ENCODE measurements around the gene TNN.

Gene TNN

DNA sequence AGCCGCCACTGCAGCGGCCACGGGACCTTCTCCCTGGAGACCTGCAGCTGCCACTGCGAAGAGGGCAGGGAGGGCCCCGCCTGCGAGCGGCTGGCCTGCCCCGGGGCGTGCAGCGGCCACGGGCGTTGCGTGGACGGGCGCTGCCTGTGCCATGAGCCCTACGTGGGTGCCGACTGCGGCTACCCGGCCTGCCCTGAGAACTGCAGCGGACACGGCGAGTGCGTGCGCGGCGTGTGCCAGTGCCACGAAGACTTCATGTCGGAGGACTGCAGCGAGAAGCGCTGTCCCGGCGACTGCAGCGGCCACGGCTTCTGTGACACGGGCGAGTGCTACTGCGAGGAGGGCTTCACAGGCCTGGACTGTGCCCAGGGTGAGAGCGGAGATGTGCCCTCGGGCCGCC lies 11.7 kb downstream of the TNN start:
- Histone ChIP-seq H3K27me3 (no peaks in the 10 kb centered on the region), H3K9ac (no peak overlapping the region), H3K4me2 (peak overlapping the region; percentile 52), H3K9me3 (peaks cover 4% of the 10 kb centered on the region; the same call in 1 of the 2 replicates), H3K36me3 (no peaks in the 10 kb centered on the region), H3K4me3 (no peak overlapping the region), H4K20me1 (no peaks in the 10 kb centered on the region), H3K27ac (no peak overlapping the region), H3K4me1 (peaks cover 11% of the 10 kb centered on the region)
- TF ChIP-seq Cebpa-rat (IDR thresholded peaks at IDR 0.05) = no peak

DNA sequence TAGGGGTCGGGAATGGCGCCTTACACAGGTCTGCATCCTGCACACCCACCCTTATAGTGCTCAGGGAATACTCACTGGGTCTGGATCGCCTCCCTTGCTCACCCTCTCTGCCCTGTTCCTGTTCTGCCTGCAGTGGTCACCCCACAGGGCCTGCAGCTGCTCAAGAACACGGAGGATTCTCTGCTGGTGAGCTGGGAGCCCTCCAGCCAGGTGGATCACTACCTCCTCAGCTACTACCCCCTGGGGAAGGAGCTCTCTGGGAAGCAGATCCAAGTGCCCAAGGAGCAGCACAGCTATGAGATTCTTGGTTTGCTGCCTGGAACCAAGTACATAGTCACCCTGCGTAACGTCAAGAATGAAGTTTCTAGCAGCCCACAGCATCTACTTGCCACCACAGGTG lies 12.4 kb downstream of the TNN start:
- H3K4me1 ChIP-seq = peaks cover 11% of the 10 kb centered on the region
- H3K4me3 ChIP-seq = no peak overlapping the region
- no peaks in the 10 kb centered on the region for H4K20me1 ChIP-seq
- no peaks in the 10 kb centered on the region for H3K36me3 ChIP-seq
- H3K9me3 ChIP-seq = peaks cover 4% of the 10 kb centered on the region; the same call in 1 of the 2 replicates
- no peak overlapping the region for H3K27ac ChIP-seq
- no peak overlapping the region for H3K4me2 ChIP-seq
- no peak overlapping the region for H3K9ac ChIP-seq
- no peak for TF ChIP-seq Cebpa-rat (IDR thresholded peaks at IDR 0.05)
- H3K27me3 ChIP-seq = no peaks in the 10 kb centered on the region

DNA sequence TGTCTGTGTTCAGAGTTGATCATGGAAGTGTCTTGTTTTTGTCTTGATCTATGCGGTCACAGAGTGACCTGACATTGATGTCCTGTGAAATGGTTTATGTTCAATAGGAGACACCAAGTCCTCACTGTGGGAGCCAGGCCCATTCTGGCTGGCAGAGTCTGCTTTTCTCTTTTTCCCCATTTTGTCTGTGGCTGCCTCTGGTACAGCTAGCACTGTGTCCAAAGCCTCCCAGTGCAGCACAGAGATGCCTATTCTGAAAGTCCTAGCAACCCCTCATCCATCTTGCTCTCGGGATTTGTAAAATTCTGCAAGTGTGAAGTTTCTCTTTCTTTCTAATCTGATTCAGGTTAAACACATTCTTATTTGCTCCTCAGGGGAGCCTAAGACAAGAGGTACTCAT lies 14.3 kb downstream of the TNN start:
- Histone ChIP-seq H4K20me1 (no peaks in the 10 kb centered on the region), H3K27ac (no peak overlapping the region), H3K36me3 (no peaks in the 10 kb centered on the region), H3K4me3 (no peak overlapping the region), H3K9ac (no peak overlapping the region), H3K4me2 (no peak overlapping the region), H3K27me3 (no peaks in the 10 kb centered on the region), H3K9me3 (peaks cover 4% of the 10 kb centered on the region; the same call in 1 of the 2 replicates), H3K4me1 (peaks cover 11% of the 10 kb centered on the region)
- TF ChIP-seq Cebpa-rat (IDR thresholded peaks at IDR 0.05) = no peak

DNA sequence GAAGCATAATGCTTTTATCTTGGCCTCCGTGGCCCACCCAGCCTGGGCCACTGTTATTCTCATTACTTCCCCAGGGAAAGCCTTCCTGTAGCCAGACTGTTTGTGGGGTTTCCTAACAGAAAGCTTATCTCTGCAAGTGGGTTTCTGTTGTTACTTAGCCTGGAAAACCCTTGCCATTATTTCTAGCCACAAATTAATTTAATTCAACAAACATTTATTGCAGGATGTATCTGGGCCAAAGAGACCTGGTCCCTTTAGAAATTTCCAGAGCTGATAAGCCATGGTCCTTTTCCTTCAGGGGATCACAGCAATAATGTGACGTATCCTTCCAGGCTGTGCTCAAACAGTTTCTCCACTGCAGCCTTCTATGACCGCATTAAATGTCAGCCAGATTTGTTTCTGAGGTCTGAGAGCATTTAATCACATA lies 20.9 kb downstream of the TNN start:
- Histone ChIP-seq H3K4me1 (no peaks in the 10 kb centered on the region; the same call in 1 of the 2 replicates), H4K20me1 (no peaks in the 10 kb centered on the region), H3K27ac (no peak overlapping the region), H3K9me3 (no peaks in the 10 kb centered on the region), H3K36me3 (no peaks in the 10 kb centered on the region), H3K4me3 (no peak overlapping the region), H3K9ac (no peak overlapping the region), H3K27me3 (no peaks in the 10 kb centered on the region), H3K4me2 (no peak overlapping the region)
- no peak for TF ChIP-seq Cebpa-rat (IDR thresholded peaks at IDR 0.05)

DNA sequence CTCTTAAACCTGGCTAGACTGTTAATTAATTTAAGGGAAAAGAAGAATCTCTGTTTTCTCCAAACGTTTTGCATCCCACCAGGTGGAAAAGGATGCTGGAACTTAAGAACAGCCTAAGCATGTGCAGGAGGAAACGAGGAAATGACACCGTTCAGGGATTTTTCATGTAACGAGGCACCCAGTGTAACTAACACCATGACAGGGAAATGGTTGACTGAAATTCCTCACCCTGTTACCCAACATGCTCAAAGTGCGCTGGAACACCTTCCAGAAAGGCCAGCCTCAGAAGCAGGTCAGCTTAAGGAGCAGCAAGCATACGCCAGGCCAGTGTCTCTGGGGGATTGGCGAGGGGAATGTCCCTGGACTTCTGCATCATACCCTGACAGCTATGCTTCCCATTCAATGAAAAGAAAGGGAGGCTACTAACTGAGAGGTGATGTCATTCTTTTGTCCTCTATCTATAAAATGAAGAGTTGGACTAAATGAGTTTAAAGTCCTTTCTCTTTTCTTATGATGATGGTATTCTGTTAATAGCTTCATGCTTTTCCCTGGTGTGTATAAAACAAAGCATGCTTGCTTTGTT lies 21.6 kb downstream of the TNN start:
- Histone ChIP-seq H3K4me1 (no peaks in the 10 kb centered on the region; the same call in 1 of the 2 replicates), H4K20me1 (no peaks in the 10 kb centered on the region), H3K36me3 (no peaks in the 10 kb centered on the region), H3K4me3 (no peak overlapping the region), H3K4me2 (no peak overlapping the region), H3K9ac (no peak overlapping the region), H3K27ac (no peak overlapping the region), H3K9me3 (no peaks in the 10 kb centered on the region), H3K27me3 (no peaks in the 10 kb centered on the region)
- no peak for TF ChIP-seq Cebpa-rat (IDR thresholded peaks at IDR 0.05)

DNA sequence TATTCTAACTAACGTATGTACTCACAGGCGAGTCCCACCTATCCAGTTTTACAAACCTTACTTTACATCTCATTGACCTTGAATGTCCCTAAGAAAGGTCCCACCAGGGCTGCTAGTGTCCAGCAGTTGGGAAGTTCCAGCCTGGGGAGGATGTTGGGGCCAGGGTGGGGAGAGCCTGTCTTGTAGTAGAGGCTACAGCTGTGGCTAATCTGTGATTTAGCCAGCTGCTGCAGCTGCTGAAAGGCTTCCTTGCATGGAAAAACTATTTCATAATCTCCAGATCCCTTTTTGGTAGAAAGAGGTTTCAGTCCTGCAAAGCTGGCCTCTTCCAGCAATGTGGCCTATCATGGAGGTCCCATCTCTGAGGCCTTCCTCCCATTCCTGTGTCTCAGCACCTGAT lies 23.1 kb downstream of the TNN start:
- no peak overlapping the region for H3K4me3 ChIP-seq
- H3K27ac ChIP-seq = no peak overlapping the region
- H3K4me1 ChIP-seq = no peaks in the 10 kb centered on the region; the same call in 1 of the 2 replicates
- no peaks in the 10 kb centered on the region for H3K9me3 ChIP-seq
- no peak overlapping the region for H3K9ac ChIP-seq
- no peaks in the 10 kb centered on the region for H4K20me1 ChIP-seq
- no peaks in the 10 kb centered on the region for H3K36me3 ChIP-seq
- no peaks in the 10 kb centered on the region for H3K27me3 ChIP-seq
- no peak overlapping the region for H3K4me2 ChIP-seq
- no peak for TF ChIP-seq Cebpa-rat (IDR thresholded peaks at IDR 0.05)

DNA sequence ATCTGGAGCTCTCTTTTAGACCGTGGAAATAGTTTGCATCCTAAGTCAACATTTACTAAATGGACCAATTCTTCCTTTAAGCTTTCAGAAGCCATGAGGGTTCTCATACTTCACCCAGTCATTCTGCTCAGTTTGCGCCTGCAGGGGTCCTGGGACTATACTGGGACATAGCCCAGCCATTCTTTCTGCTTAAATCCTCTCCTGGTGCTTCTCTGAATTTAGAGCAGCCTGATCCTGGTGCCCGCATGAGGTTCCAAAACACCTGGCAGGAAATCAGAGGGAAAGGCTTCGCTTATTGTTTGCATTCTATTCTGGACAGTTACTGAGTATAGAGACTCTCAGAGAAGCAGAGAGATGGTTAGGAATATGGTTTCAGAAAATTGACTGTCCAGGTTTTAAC lies 27.0 kb downstream of the TNN start:
- Histone ChIP-seq H3K4me3 (no peak overlapping the region), H3K36me3 (no peaks in the 10 kb centered on the region), H3K4me1 (no peaks in the 10 kb centered on the region), H3K27me3 (no peaks in the 10 kb centered on the region), H3K4me2 (no peak overlapping the region), H3K27ac (no peak overlapping the region), H4K20me1 (no peaks in the 10 kb centered on the region), H3K9ac (no peak overlapping the region), H3K9me3 (no peaks in the 10 kb centered on the region)
- TF ChIP-seq Cebpa-rat (IDR thresholded peaks at IDR 0.05) = no peak

DNA sequence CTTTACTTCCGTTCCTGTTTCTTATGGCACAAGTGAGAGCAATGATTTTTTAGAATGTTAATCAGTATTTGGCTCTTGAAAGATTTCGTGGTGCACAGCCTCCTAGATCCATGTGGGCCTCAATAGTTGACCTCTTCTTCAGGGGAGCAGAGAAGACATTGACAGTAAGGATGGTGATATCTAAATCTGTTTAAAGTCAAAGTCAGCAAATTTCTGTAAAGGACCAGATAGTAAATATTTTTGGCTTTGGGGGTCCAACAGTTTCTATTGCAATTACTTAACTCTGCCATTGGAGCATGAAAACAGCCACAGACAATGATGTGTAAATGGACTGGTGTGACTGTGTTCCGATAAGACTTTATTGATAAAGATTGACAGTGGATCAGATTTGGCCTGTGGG lies 27.4 kb downstream of the TNN start:
- Histone ChIP-seq H3K36me3 (no peaks in the 10 kb centered on the region), H4K20me1 (no peaks in the 10 kb centered on the region), H3K4me1 (no peaks in the 10 kb centered on the region), H3K4me3 (no peak overlapping the region), H3K27ac (no peak overlapping the region), H3K9me3 (no peaks in the 10 kb centered on the region), H3K4me2 (no peak overlapping the region), H3K9ac (no peak overlapping the region), H3K27me3 (no peaks in the 10 kb centered on the region)
- no peak for TF ChIP-seq Cebpa-rat (IDR thresholded peaks at IDR 0.05)

DNA sequence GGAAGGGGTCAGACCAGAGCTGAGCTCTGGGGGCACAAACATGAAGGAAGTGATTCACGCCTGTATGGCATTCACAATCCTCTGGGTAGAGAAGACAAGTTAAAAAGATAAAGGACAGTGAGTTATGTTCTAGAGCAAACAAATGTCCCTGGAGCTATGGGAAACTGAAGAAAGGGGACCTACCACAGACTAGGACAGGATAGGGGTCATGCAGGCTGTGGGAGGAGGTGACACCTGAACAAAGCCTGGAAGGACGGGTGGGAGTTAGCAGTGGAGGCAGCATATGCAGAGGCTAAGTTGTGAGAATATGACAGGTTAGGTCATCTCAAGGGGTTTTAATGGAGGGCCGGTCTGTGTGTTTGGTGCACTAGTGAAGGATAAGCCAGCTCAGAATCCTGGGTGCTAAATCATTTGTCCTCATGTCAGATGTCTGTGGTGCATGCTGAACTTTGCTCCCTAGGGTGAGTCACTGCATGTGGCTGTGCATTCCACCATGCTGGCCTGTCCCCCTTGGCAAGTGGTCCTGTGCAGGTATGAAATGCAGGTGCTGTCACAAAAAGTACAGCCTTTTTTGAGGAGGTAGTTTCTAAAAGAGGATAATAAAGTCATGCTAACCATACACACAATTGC lies 28.5 kb downstream of the TNN start:
- no peak overlapping the region for H3K9ac ChIP-seq
- H3K4me2 ChIP-seq = no peak overlapping the region
- H3K36me3 ChIP-seq = no peaks in the 10 kb centered on the region
- no peaks in the 10 kb centered on the region for H3K27me3 ChIP-seq
- TF ChIP-seq Cebpa-rat (IDR thresholded peaks at IDR 0.05) = no peak
- no peak overlapping the region for H3K27ac ChIP-seq
- H4K20me1 ChIP-seq = no peaks in the 10 kb centered on the region
- no peak overlapping the region for H3K4me3 ChIP-seq
- no peaks in the 10 kb centered on the region for H3K4me1 ChIP-seq
- no peaks in the 10 kb centered on the region for H3K9me3 ChIP-seq

DNA sequence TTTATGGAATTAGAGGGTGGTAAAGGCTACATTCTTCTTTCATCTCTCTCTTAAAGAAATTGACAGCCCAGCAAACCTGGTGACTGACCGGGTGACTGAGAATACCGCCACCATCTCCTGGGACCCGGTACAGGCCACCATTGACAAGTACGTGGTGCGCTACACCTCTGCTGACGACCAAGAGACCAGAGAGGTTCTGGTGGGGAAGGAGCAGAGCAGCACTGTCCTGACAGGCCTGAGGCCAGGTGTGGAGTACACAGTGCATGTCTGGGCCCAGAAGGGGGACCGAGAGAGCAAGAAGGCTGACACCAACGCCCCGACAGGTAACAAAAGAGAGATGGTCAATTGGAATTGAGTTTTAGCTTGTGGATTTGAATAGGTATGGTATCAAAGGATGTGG lies 29.7 kb downstream of the TNN start:
- Histone ChIP-seq H4K20me1 (no peaks in the 10 kb centered on the region), H3K4me1 (no peaks in the 10 kb centered on the region)
- no peak for TF ChIP-seq Cebpa-rat (IDR thresholded peaks at IDR 0.05)

More for the DNA sequence above, 29.7 kb downstream of the TNN start:
- H3K9me3 ChIP-seq = peaks cover 4% of the 10 kb centered on the region
- H3K4me2 ChIP-seq = no peak overlapping the region
- no peak overlapping the region for H3K9ac ChIP-seq
- no peak overlapping the region for H3K4me3 ChIP-seq
- H3K27ac ChIP-seq = no peak overlapping the region
- no peaks in the 10 kb centered on the region for H3K27me3 ChIP-seq
- H3K36me3 ChIP-seq = no peaks in the 10 kb centered on the region

Data from BLaER1 (cell line).